SK-N-SH (cell line): ENCODE measurements around the gene SVOP. TPM values are rescaled to one million over a fixed set of nuclear protein-coding genes. Genes with fewer than 3 reads are reported as not detected.

ENCODE experiments used
- CTCF ChIA-PET: fragments of 300-600, 350-600 bp; formaldehyde crosslinking; extraction: SDS; loops from one replicate; lab custom pipeline; 2021; lab: Yijun Ruan, JAX
- POLR2A ChIA-PET: fragments of 350-600 bp; sonication (Branson Sonifier 250); formaldehyde crosslinking; extraction: SDS; loops from one replicate; lab custom pipeline; 2020; ENCODE audit warnings: antibody characterized with exemption, inconsistent platforms; lab: Yijun Ruan, JAX
- DNase-seq: peaks from one replicate; pipeline ENCODE4 v3.0.0; 2012
- H2AFZ ChIP-seq: fragments of 200-600 bp; sonication (generic); 2 replicates; pipeline ENCODE4 v1.8.1; 2016; ENCODE audit warnings: antibody characterized with exemption, mild to moderate bottlenecking, low read depth
- H3F3A ChIP-seq: fragments of 200-600 bp; sonication (generic); replicated peaks from 2 replicates; pipeline ENCODE3; 2016; ENCODE audit warnings: antibody characterized with exemption, mild to moderate bottlenecking; ENCODE audit not compliant: insufficient read depth
- H3K27ac ChIP-seq, 2 experiments: fragments of 200-500 bp in 1 of 2; fragments of 200-600 bp in 1 of 2; sonication (Bioruptor generic) in 1 of 2; sonication (generic), shearing (Covaris generic) in 1 of 2; 2 replicates each; pipeline versions ENCODE4 v1.5.1 to v1.6.1; 2014 to 2016; ENCODE audit warnings: low read depth in 2 of 2, inconsistent platforms in 1 of 2, low read length in 1 of 2, mild to moderate bottlenecking in 1 of 2, mixed read lengths in 1 of 2
- H3K27me3 ChIP-seq: fragments of 200-600 bp; sonication (generic), shearing (Covaris generic); 2 replicates; pipeline ENCODE4 v1.6.1; 2016; ENCODE audit warnings: mixed run types; ENCODE audit not compliant: insufficient read depth
- H3K36me3 ChIP-seq, 2 experiments: fragments of 200-500 bp in 1 of 2; fragments of 200-600 bp in 1 of 2; sonication (Bioruptor generic) in 1 of 2; sonication (generic) in 1 of 2; replicated peaks in 1 of 2; 2 replicates each; pipeline versions ENCODE3 to v1.5.1; 2014 to 2016; ENCODE audit warnings: low read length in 1 of 2, mild to moderate bottlenecking in 1 of 2; ENCODE audit not compliant: insufficient read depth in 2 of 2, control insufficient read depth in 1 of 2
- H3K4me1 ChIP-seq, 2 experiments: fragments of 200-500 bp in 1 of 2; fragments of 200-600 bp in 1 of 2; sonication (Bioruptor generic) in 1 of 2; sonication (generic), shearing (Covaris generic) in 1 of 2; 2 replicates each; pipeline versions ENCODE4 v1.5.1 to v1.6.1; 2014 to 2016; ENCODE audit warnings: low read depth in 1 of 2, low read length in 1 of 2, mixed run types in 1 of 2; ENCODE audit not compliant: insufficient read depth in 2 of 2, control insufficient read depth in 1 of 2
- H3K4me2 ChIP-seq: fragments of 200-600 bp; sonication (generic), shearing (Covaris generic); 2 replicates; pipeline ENCODE4 v1.6.1; 2017; ENCODE audit warnings: mixed run types
- H3K4me3 ChIP-seq, 2 experiments: fragments of 200-500 bp in 1 of 2; fragments of 200-600 bp in 1 of 2; sonication (Bioruptor generic) in 1 of 2; sonication (generic), shearing (Covaris generic) in 1 of 2; 2 replicates each; pipeline versions ENCODE4 v1.5.1 to v1.8.1; 2014 to 2016; ENCODE audit warnings: low read depth in 2 of 2, inconsistent platforms in 1 of 2, low read length in 1 of 2, mild to moderate bottlenecking in 1 of 2, mixed read lengths in 1 of 2, moderate library complexity in 1 of 2
- H3K79me2 ChIP-seq: fragments of 200-600 bp; sonication (generic); 2 replicates; pipeline ENCODE4 v1.8.1; 2017; ENCODE audit warnings: mild to moderate bottlenecking; ENCODE audit not compliant: insufficient read depth
- H3K9ac ChIP-seq: fragments of 200-600 bp; sonication (generic); 2 replicates; pipeline ENCODE4 v1.6.1; 2017; ENCODE audit warnings: mixed run types
- H3K9me2 ChIP-seq: fragments of 200-600 bp; sonication (generic); 2 replicates; pipeline ENCODE4 v1.6.1; 2017; ENCODE audit warnings: mixed run types
- H3K9me3 ChIP-seq: fragments of 200-600 bp; sonication (generic); 2 replicates; pipeline ENCODE4 v1.6.1; 2017; ENCODE audit warnings: mixed run types, mild to moderate bottlenecking, moderate library complexity
- H4K20me1 ChIP-seq: fragments of 200-600 bp; sonication (generic); 2 replicates; pipeline ENCODE4 v1.6.1; 2017; ENCODE audit warnings: mild to moderate bottlenecking, mixed run types; ENCODE audit not compliant: insufficient read depth
- ELF1 ChIP-seq: IDR thresholded peaks from 2 replicates; pipeline ENCODE4 v1.4.0; 2012
- FOSL2 ChIP-seq: IDR thresholded peaks from 2 replicates; pipeline ENCODE4 v1.4.0; 2012; ENCODE audit warnings: low read depth, mild to moderate bottlenecking, moderate library complexity, borderline replicate concordance
- JUND ChIP-seq: IDR thresholded peaks from 2 replicates; pipeline ENCODE4 v1.4.0; 2012
- MAX ChIP-seq: IDR thresholded peaks from 2 replicates; pipeline ENCODE4 v1.4.0; 2012; ENCODE audit warnings: low read depth
- MEF2A ChIP-seq: IDR thresholded peaks from 2 replicates; pipeline ENCODE4 v1.4.0; 2012; ENCODE audit warnings: low read depth, borderline replicate concordance
- MXI1 ChIP-seq: IDR thresholded peaks from 2 replicates; pipeline ENCODE4 v1.6.1; 2012; ENCODE audit warnings: mild to moderate bottlenecking, low read depth, low read length, improper control_type of control experiment
- NFIC ChIP-seq: IDR thresholded peaks from 2 replicates; pipeline ENCODE4 v1.4.0; 2012; ENCODE audit warnings: borderline replicate concordance
- PBX3 ChIP-seq: IDR thresholded peaks from 2 replicates; pipeline ENCODE4; 2012
- RCOR1 ChIP-seq: fragments of 150-350 bp; IDR thresholded peaks from 2 replicates; pipeline ENCODE4 v1.6.1; 2017; ENCODE audit warnings: antibody characterized with exemption, low read length
- RXRA ChIP-seq: IDR thresholded peaks from 2 replicates; pipeline ENCODE4 v1.4.0; 2012; ENCODE audit warnings: low read depth, mild to moderate bottlenecking, borderline replicate concordance
- ZBTB33 ChIP-seq: IDR thresholded peaks from 2 replicates; pipeline ENCODE4 v1.4.0; 2012; ENCODE audit warnings: low read depth, borderline replicate concordance
- WGBS: methylation state at CpG from one replicate; pipeline ENCODE4 v1.1.6; 2017; ENCODE audit warnings: low lambda C conversion rate; 5-methylcytosine and 5-hydroxymethylcytosine counted together
- polyA plus RNA-seq, 3 experiments: library from polyadenylated mRNA; depleted of rRNA; stranded (reverse); fragments of >200 nt; gene quantifications; 2 replicates each; pipeline ENCODE4 v1.2.3, GENCODE V29; 2012
- TF ChIP-seq, protein P1 (sequence below): fragments of 150-350 bp; IDR thresholded peaks from 2 replicates; pipeline ENCODE4 v1.6.1; 2017; ENCODE audit warnings: antibody characterized with exemption, low read length, low read depth, borderline replicate concordance
- TF ChIP-seq, protein P2 (sequence below): IDR thresholded peaks from 2 replicates; pipeline ENCODE4 v1.4.0; 2012; ENCODE audit warnings: low read depth, borderline replicate concordance
- TF ChIP-seq, protein P3 (sequence below): IDR thresholded peaks from 2 replicates; pipeline ENCODE4 v1.6.1; 2012; ENCODE audit warnings: mild to moderate bottlenecking, low read depth, low read length, moderate library complexity
- TF ChIP-seq, protein P4 (sequence below): fragments of 150-350 bp; IDR thresholded peaks from 2 replicates; pipeline ENCODE4 v1.6.1; 2016; ENCODE audit warnings: mild to moderate bottlenecking, low read depth, low read length

Gene SVOP
- polyA plus RNA-seq, 1 of the 3 experiments (the other 2 are of a cell fraction) = 0.07 TPM

- TF ChIP-seq PBX3 (no peak), FOSL2 (no peak)
- TF ChIP-seq, all 33 proteins: peak for 0
These were observed 44.4 kb upstream of the SVOP start (continued) for GRCh38 chr12:109065154-109065852.

GRCh38 chr12:109064143-109064542, 43.3 kb upstream of the SVOP start:
- CTCF ChIA-PET = no interaction called here
- Histone ChIP-seq H3K4me1 (no peaks in the 10 kb centered on the region), H3K9me2 (no peaks in the 10 kb centered on the region), H3K4me3 (no peak overlapping the region), H3K9me3 (no peaks in the 10 kb centered on the region), H3F3A (no peaks in the 10 kb centered on the region), H3K79me2 (no peaks in the 10 kb centered on the region), H3K9ac (no peak overlapping the region), H3K4me2 (no peak overlapping the region), H2AFZ (no peak overlapping the region), H3K27me3 (no peaks in the 10 kb centered on the region), H4K20me1 (no peaks in the 10 kb centered on the region), H3K27ac (no peak overlapping the region), H3K36me3 (peaks cover 17 to 18% of the 10 kb centered on the region in 2 experiments)
- no peak for DNase-seq
- 90% methylated on average over 3 of the region's 3 CpGs for WGBS
- POLR2A ChIA-PET = no interaction called here
- TF ChIP-seq RXRA (no peak), NFIC (no peak), JUND (no peak), ELF1 (no peak), RCOR1 (no peak), MXI1 (no peak), MEF2A (no peak), ZBTB33 (no peak), MAX (no peak)
- TF ChIP-seq, protein P1, sequence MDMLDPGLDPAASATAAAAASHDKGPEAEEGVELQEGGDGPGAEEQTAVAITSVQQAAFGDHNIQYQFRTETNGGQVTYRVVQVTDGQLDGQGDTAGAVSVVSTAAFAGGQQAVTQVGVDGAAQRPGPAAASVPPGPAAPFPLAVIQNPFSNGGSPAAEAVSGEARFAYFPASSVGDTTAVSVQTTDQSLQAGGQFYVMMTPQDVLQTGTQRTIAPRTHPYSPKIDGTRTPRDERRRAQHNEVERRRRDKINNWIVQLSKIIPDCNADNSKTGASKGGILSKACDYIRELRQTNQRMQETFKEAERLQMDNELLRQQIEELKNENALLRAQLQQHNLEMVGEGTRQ = no peak
- TF ChIP-seq, protein P2, sequence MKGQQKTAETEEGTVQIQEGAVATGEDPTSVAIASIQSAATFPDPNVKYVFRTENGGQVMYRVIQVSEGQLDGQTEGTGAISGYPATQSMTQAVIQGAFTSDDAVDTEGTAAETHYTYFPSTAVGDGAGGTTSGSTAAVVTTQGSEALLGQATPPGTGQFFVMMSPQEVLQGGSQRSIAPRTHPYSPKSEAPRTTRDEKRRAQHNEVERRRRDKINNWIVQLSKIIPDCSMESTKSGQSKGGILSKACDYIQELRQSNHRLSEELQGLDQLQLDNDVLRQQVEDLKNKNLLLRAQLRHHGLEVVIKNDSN = no peak
- TF ChIP-seq, protein P3, sequence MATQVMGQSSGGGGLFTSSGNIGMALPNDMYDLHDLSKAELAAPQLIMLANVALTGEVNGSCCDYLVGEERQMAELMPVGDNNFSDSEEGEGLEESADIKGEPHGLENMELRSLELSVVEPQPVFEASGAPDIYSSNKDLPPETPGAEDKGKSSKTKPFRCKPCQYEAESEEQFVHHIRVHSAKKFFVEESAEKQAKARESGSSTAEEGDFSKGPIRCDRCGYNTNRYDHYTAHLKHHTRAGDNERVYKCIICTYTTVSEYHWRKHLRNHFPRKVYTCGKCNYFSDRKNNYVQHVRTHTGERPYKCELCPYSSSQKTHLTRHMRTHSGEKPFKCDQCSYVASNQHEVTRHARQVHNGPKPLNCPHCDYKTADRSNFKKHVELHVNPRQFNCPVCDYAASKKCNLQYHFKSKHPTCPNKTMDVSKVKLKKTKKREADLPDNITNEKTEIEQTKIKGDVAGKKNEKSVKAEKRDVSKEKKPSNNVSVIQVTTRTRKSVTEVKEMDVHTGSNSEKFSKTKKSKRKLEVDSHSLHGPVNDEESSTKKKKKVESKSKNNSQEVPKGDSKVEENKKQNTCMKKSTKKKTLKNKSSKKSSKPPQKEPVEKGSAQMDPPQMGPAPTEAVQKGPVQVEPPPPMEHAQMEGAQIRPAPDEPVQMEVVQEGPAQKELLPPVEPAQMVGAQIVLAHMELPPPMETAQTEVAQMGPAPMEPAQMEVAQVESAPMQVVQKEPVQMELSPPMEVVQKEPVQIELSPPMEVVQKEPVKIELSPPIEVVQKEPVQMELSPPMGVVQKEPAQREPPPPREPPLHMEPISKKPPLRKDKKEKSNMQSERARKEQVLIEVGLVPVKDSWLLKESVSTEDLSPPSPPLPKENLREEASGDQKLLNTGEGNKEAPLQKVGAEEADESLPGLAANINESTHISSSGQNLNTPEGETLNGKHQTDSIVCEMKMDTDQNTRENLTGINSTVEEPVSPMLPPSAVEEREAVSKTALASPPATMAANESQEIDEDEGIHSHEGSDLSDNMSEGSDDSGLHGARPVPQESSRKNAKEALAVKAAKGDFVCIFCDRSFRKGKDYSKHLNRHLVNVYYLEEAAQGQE = no peak
- TF ChIP-seq, protein P4, sequence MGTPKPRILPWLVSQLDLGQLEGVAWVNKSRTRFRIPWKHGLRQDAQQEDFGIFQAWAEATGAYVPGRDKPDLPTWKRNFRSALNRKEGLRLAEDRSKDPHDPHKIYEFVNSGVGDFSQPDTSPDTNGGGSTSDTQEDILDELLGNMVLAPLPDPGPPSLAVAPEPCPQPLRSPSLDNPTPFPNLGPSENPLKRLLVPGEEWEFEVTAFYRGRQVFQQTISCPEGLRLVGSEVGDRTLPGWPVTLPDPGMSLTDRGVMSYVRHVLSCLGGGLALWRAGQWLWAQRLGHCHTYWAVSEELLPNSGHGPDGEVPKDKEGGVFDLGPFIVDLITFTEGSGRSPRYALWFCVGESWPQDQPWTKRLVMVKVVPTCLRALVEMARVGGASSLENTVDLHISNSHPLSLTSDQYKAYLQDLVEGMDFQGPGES = no peak
